SK-N-MC (cell line): ENCODE measurements around the gene PAFAH1B1.
"Not testable (repeated sequence)": the region's sequence is repeated elsewhere in the genome, so short reads cannot be mapped to it uniquely, and the experiment has no call there.

Experiments used
- EZH2 ChIP-seq: fragments of 200-600 bp; sonication (generic); IDR thresholded peaks from one replicate; pipeline ENCODE4 v1.6.1; 2017; ENCODE audit warnings: antibody characterized with exemption
- FOXP2 ChIP-seq: optimal IDR thresholded peaks from 2 replicates; pipeline ENCODE3; 2011; ENCODE audit warnings: mild to moderate bottlenecking, moderate library complexity; ENCODE audit not compliant: insufficient read depth; ENCODE audit errors: extremely low read length, control extremely low read depth
- POLR2AphosphoS5 ChIP-seq: IDR thresholded peaks from 2 replicates; pipeline ENCODE4 v1.6.1; 2012; ENCODE audit warnings: mild to moderate bottlenecking, low read depth, low read length, borderline replicate concordance

- TF ChIP-seq POLR2AphosphoS5, EZH2, FOXP2: not testable (repeated sequence)
These were observed 28.5 kb downstream of the PAFAH1B1 start for GRCh38 chr17:2621951-2622405.
